ENCODE data around the gene CELA2A.
"Not testable (repeated sequence)": the region's sequence is repeated elsewhere in the genome, so short reads cannot be mapped to it uniquely, and the experiment has no call there.

Gene CELA2A

GRCh38 chr1:15510611-15511405 is 54.3 kb downstream of the CELA2A start:
- no peaks in the 10 kb centered on the region for H3K9me3 ChIP-seq (ENCODE audit: severe bottlenecking)
- no peak for DNase-seq (ENCODE audit: low spot score)
- no peaks in the 10 kb centered on the region for H3K27me3 ChIP-seq (ENCODE audit: insufficient read depth, poor library complexity, severe bottlenecking)
- no peak overlapping the region for H3K4me3 ChIP-seq (ENCODE audit: severe bottlenecking)
- no peak overlapping the region for H3K27ac ChIP-seq (ENCODE audit: poor library complexity, severe bottlenecking)
- no peak for ATAC-seq (ENCODE audit: low read depth)
- no peak for TF ChIP-seq CTCF (IDR thresholded peaks at IDR 0.05; ENCODE audit: poor library complexity, severe bottlenecking)
- no peaks in the 10 kb centered on the region for H3K36me3 ChIP-seq (ENCODE audit: low read depth)
- no peaks in the 10 kb centered on the region for H3K4me1 ChIP-seq (ENCODE audit: insufficient read depth, poor library complexity, severe bottlenecking)

DNA sequence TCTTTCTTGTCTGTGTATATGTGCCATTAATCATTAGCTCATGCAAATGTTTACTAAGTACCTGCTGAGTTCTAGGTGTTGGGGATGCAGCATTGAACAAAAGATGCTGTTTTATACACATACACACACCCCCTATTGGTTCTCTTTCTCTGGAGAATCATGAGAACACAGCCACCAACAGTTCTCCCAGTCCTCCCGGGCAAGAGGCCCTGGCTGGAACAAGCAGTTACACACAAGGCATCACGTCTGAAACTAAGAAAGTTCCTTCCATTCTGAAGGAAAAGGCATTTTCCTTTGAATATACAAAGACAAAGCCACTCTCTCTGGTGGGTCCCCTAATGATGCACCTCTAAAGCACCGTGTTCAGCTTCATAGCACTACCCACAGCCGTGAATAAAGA is 56.7 kb downstream of the CELA2A start:
- H3K4me1 ChIP-seq (ENCODE audit: insufficient read depth, poor library complexity, severe bottlenecking): no peaks in the 10 kb centered on the region
- no peak for TF ChIP-seq CTCF (IDR thresholded peaks at IDR 0.05; ENCODE audit: poor library complexity, severe bottlenecking)
- no peaks in the 10 kb centered on the region for H3K36me3 ChIP-seq (ENCODE audit: low read depth)
- no peaks in the 10 kb centered on the region for H3K27me3 ChIP-seq (ENCODE audit: insufficient read depth, poor library complexity, severe bottlenecking)
- H3K4me3 ChIP-seq (ENCODE audit: severe bottlenecking): no peak overlapping the region
- no peak for DNase-seq (ENCODE audit: low spot score)
- no peak overlapping the region for H3K27ac ChIP-seq (ENCODE audit: poor library complexity, severe bottlenecking)
- H3K9me3 ChIP-seq (ENCODE audit: severe bottlenecking): no peaks in the 10 kb centered on the region
- ATAC-seq (ENCODE audit: low read depth): no peak

GRCh38 chr1:15513919-15514318 is 57.4 kb downstream of the CELA2A start:
- no peak for ATAC-seq (ENCODE audit: low read depth)
- Histone ChIP-seq H3K27me3 (ENCODE audit: insufficient read depth, poor library complexity, severe bottlenecking) (no peaks in the 10 kb centered on the region), H3K36me3 (ENCODE audit: low read depth) (no peaks in the 10 kb centered on the region), H3K9me3 (ENCODE audit: severe bottlenecking) (no peaks in the 10 kb centered on the region), H3K4me3 (ENCODE audit: severe bottlenecking) (no peak overlapping the region), H3K4me1 (ENCODE audit: insufficient read depth, poor library complexity, severe bottlenecking) (no peaks in the 10 kb centered on the region), H3K27ac (ENCODE audit: poor library complexity, severe bottlenecking) (no peak overlapping the region)
- no peak for DNase-seq (ENCODE audit: low spot score)
- TF ChIP-seq CTCF (IDR thresholded peaks at IDR 0.05; ENCODE audit: poor library complexity, severe bottlenecking): no peak

GRCh38 chr1:15514557-15514956 is 58.0 kb downstream of the CELA2A start:
- not testable (repeated sequence) for ATAC-seq (ENCODE audit: low read depth); H3K27me3 ChIP-seq (ENCODE audit: insufficient read depth, poor library complexity, severe bottlenecking)

DNA sequence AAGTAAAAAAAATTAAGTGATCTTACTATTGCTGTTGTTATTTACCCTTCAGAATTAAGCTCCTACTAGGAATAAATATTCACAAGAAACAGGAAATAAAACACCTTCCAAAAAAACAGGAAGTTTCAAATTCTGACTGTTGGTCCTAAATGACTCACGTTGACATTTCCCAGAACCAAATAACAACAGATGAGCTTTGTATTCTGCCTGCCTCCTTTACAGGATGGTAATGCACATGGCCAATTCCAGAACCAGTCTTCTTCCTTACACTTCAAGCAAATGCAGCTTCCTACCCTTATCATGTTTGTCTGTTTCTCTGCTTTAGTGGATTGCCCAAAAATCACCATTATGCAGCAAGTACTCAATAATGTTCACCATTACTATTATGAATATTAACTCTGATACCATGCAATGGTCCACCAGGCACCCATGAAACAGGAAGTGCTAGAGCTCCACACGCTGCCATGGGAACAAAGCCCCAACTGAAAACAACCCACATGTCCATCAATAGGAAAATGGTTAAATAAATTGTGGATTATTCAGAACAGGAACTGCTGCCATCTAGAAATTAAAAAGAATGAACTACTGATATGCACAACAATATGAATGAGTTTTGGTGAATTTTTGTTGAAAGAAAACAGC is 58.6 kb downstream of the CELA2A start:
- Histone ChIP-seq H3K4me3 (ENCODE audit: severe bottlenecking) (no peak overlapping the region), H3K27me3 (ENCODE audit: insufficient read depth, poor library complexity, severe bottlenecking) (no peaks in the 10 kb centered on the region), H3K27ac (ENCODE audit: poor library complexity, severe bottlenecking) (no peak overlapping the region), H3K9me3 (ENCODE audit: severe bottlenecking) (no peaks in the 10 kb centered on the region), H3K4me1 (ENCODE audit: insufficient read depth, poor library complexity, severe bottlenecking) (no peaks in the 10 kb centered on the region), H3K36me3 (ENCODE audit: low read depth) (no peaks in the 10 kb centered on the region)
- no peak for DNase-seq (ENCODE audit: low spot score)
- no peak for ATAC-seq (ENCODE audit: low read depth)
- no peak for TF ChIP-seq CTCF (IDR thresholded peaks at IDR 0.05; ENCODE audit: poor library complexity, severe bottlenecking)

More at GRCh38 chr1:15514557-15514956, 58.0 kb downstream of the CELA2A start:
- not testable (repeated sequence) for H3K9me3 ChIP-seq (ENCODE audit: severe bottlenecking); DNase-seq (ENCODE audit: low spot score); H3K4me3 ChIP-seq (ENCODE audit: severe bottlenecking); H3K4me1 ChIP-seq (ENCODE audit: insufficient read depth, poor library complexity, severe bottlenecking); H3K36me3 ChIP-seq (ENCODE audit: low read depth); H3K27ac ChIP-seq (ENCODE audit: poor library complexity, severe bottlenecking)

Data from RWPE2 (cell line).